IMR-90 (cell line): ENCODE data around the gene FREM3. TPM values are rescaled to one million over a fixed set of nuclear protein-coding genes. Genes with fewer than 3 reads are reported as not detected.

ENCODE experiments used
- ATAC-seq: fragments of 200-7000 bp; cut with Tn5 transposase; 2 replicates; pipeline ENCODE4 v1.9.1; 2020; ENCODE audit warnings: low read depth, mild to moderate bottlenecking, moderate library complexity
- BruUV-seq: library from RNA; stranded (reverse); fragments of 400-500 nt; replicated peaks from 2 replicates; lab custom pipeline; 2021; lab: Mats Ljungman, UMichigan
- CTCF ChIA-PET: fragments of 300-600 bp; formaldehyde crosslinking; extraction: SDS; loops from one replicate; lab custom pipeline; 2021; ENCODE audit warnings: antibody characterized with exemption; lab: Yijun Ruan, JAX
- POLR2A ChIA-PET: fragments of 300-600 bp; sonication (Branson Sonifier 250); formaldehyde crosslinking; loops from one replicate; lab custom pipeline; 2022; ENCODE audit warnings: antibody characterized with exemption; ENCODE audit not compliant: unreplicated experiment; lab: Charles Lee
- DNase-seq: peaks from one replicate; pipeline ENCODE4 v3.0.0; 2013
- H2AFZ ChIP-seq: replicated peaks from 2 replicates; pipeline ENCODE3; 2013; ENCODE audit warnings: low read length, mild to moderate bottlenecking; ENCODE audit not compliant: poor library complexity
- H2AK5ac ChIP-seq: 2 replicates; pipeline ENCODE4 v1.6.1; 2013; ENCODE audit warnings: low read depth, low read length, inconsistent platforms
- H2AK9ac ChIP-seq: replicated peaks from 2 replicates; pipeline ENCODE3; 2013; ENCODE audit warnings: mild to moderate bottlenecking, low read depth, low read length, moderate library complexity; ENCODE audit not compliant: poor library complexity
- H2BK120ac ChIP-seq: 2 replicates; pipeline ENCODE4 v1.6.1; 2013; ENCODE audit warnings: low read depth, low read length, inconsistent platforms
- H2BK15ac ChIP-seq: 3 replicates; pipeline ENCODE4 v1.6.1; 2013; ENCODE audit warnings: low read depth, low read length, inconsistent platforms
- H2BK20ac ChIP-seq: 2 replicates; pipeline ENCODE4 v1.6.1; 2013; ENCODE audit warnings: low read depth, mild to moderate bottlenecking, inconsistent platforms, low read length, moderate library complexity
- H2BK5ac ChIP-seq: 2 replicates; pipeline ENCODE4 v1.6.1; 2013; ENCODE audit warnings: mild to moderate bottlenecking, low read depth, low read length, inconsistent platforms; ENCODE audit not compliant: poor library complexity, severe bottlenecking
- H3K14ac ChIP-seq: replicated peaks from 2 replicates; pipeline ENCODE4 v1.6.1; 2013; ENCODE audit warnings: low read depth, low read length, inconsistent platforms
- H3K18ac ChIP-seq: 2 replicates; pipeline ENCODE4 v1.6.1; 2013; ENCODE audit warnings: low read depth, low read length, control low read depth
- H3K23ac ChIP-seq: 2 replicates; pipeline ENCODE4 v1.6.1; 2013; ENCODE audit warnings: low read depth, low read length, inconsistent platforms
- H3K27ac ChIP-seq: 2 replicates; pipeline ENCODE4 v1.5.1; 2013; ENCODE audit warnings: mild to moderate bottlenecking, control low read depth, low read length; ENCODE audit not compliant: insufficient read depth
- H3K27me3 ChIP-seq: 2 replicates; pipeline ENCODE4 v1.6.1; 2013; ENCODE audit warnings: low read length; ENCODE audit not compliant: control insufficient read depth, insufficient read depth
- H3K36me3 ChIP-seq: 2 replicates; pipeline ENCODE4 v1.6.1; 2013; ENCODE audit warnings: low read length, mixed read lengths; ENCODE audit not compliant: control insufficient read depth, insufficient read depth
- H3K4ac ChIP-seq: 2 replicates; pipeline ENCODE4 v1.6.1; 2013; ENCODE audit warnings: low read depth, low read length, inconsistent platforms
- H3K4me1 ChIP-seq: 2 replicates; pipeline ENCODE4 v1.6.1; 2013; ENCODE audit warnings: low read length, mixed read lengths; ENCODE audit not compliant: control insufficient read depth, insufficient read depth
- H3K4me2 ChIP-seq: 2 replicates; pipeline ENCODE4 v1.6.1; 2013; ENCODE audit warnings: low read depth, mild to moderate bottlenecking, control low read depth, low read length, moderate library complexity
- H3K4me3 ChIP-seq: 2 replicates; pipeline ENCODE4 v1.5.1; 2013; ENCODE audit warnings: low read depth, mild to moderate bottlenecking, control low read depth, low read length, moderate library complexity; ENCODE audit not compliant: insufficient read depth
- H3K56ac ChIP-seq: 2 replicates; pipeline ENCODE4 v1.6.1; 2013; ENCODE audit warnings: low read length, inconsistent platforms; ENCODE audit not compliant: insufficient read depth; ENCODE audit errors: extremely low read depth
- H3K79me1 ChIP-seq, 2 experiments: 2 replicates each; pipeline ENCODE4 v1.6.1; 2013; ENCODE audit warnings: low read length in 2 of 2, inconsistent platforms in 1 of 2, low read depth in 1 of 2
- H3K9ac ChIP-seq: 2 replicates; pipeline ENCODE4 v1.6.1; 2013; ENCODE audit warnings: low read depth, low read length, control low read depth
- H3K9me1 ChIP-seq: 2 replicates; pipeline ENCODE4 v1.6.1; 2013; ENCODE audit warnings: low read length, inconsistent platforms; ENCODE audit not compliant: insufficient read depth
- H3K9me3 ChIP-seq: 2 replicates; pipeline ENCODE4 v1.6.1; 2013; ENCODE audit warnings: low read length; ENCODE audit not compliant: control insufficient read depth, insufficient read depth
- H4K20me1 ChIP-seq: 2 replicates; pipeline ENCODE4 v1.6.1; 2013; ENCODE audit warnings: low read length, inconsistent platforms; ENCODE audit not compliant: insufficient read depth
- H4K5ac ChIP-seq: 2 replicates; pipeline ENCODE4 v1.6.1; 2013; ENCODE audit warnings: mild to moderate bottlenecking, low read depth, low read length, control low read depth
- H4K8ac ChIP-seq, 2 experiments: 2 replicates each; pipeline ENCODE4 v1.6.1; 2013; ENCODE audit warnings: low read depth in 2 of 2, low read length in 2 of 2, control low read depth in 1 of 2, inconsistent platforms in 1 of 2
- H4K91ac ChIP-seq: 2 replicates; pipeline ENCODE4 v1.6.1; 2013; ENCODE audit warnings: low read depth, low read length, inconsistent platforms; ENCODE audit not compliant: insufficient read depth
- BHLHE40 ChIP-seq: fragments of 150-350 bp; IDR thresholded peaks from 2 replicates; pipeline ENCODE4 v1.6.1; 2016; ENCODE audit warnings: mild to moderate bottlenecking, low read depth, low read length
- CEBPB ChIP-seq: IDR thresholded peaks from 2 replicates; pipeline ENCODE4 v1.6.1; 2012; ENCODE audit warnings: low read depth, low read length, improper control_type of control experiment
- CHD1 ChIP-seq: IDR thresholded peaks from 2 replicates; pipeline ENCODE4 v1.6.1; 2012; ENCODE audit warnings: low read depth, low read length, improper control_type of control experiment
- CTCF ChIP-seq: conservative IDR thresholded peaks from 2 replicates; pipeline ENCODE4 v1.5.1; 2012; ENCODE audit warnings: mild to moderate bottlenecking, low read depth, low read length, improper control_type of control experiment
- ELK1 ChIP-seq: fragments of 150-350 bp; IDR thresholded peaks from 2 replicates; pipeline ENCODE4 v1.6.1; 2016; ENCODE audit warnings: low read depth, mild to moderate bottlenecking, low read length, moderate library complexity, borderline replicate concordance
- FOS ChIP-seq: fragments of 150-350 bp; IDR thresholded peaks from 2 replicates; pipeline ENCODE4 v1.6.1; 2016; ENCODE audit warnings: low read depth, low read length
- MAZ ChIP-seq: IDR thresholded peaks from 2 replicates; pipeline ENCODE4 v1.6.1; 2012; ENCODE audit warnings: low read depth, mild to moderate bottlenecking, low read length, improper control_type of control experiment, moderate library complexity, borderline replicate concordance
- MXI1 ChIP-seq: IDR thresholded peaks from 2 replicates; pipeline ENCODE4 v1.6.1; 2012; ENCODE audit warnings: low read depth, mild to moderate bottlenecking, low read length, moderate library complexity, borderline replicate concordance
- POLR2A ChIP-seq: IDR thresholded peaks from 2 replicates; pipeline ENCODE4 v1.6.1; 2012; ENCODE audit warnings: mild to moderate bottlenecking, low read depth, low read length
- RAD21 ChIP-seq: IDR thresholded peaks from 2 replicates; pipeline ENCODE4 v1.6.1; 2012; ENCODE audit warnings: low read length, improper control_type of control experiment
- RCOR1 ChIP-seq: IDR thresholded peaks from 2 replicates; pipeline ENCODE4 v1.6.1; 2012; ENCODE audit warnings: mild to moderate bottlenecking, low read length, improper control_type of control experiment; ENCODE audit not compliant: insufficient replicate concordance
- RFX5 ChIP-seq: IDR thresholded peaks from 2 replicates; pipeline ENCODE4 v1.8.0; 2012; ENCODE audit warnings: low read depth, mild to moderate bottlenecking, low read length, moderate library complexity
- USF2 ChIP-seq: fragments of 150-350 bp; IDR thresholded peaks from 2 replicates; pipeline ENCODE4 v1.6.1; 2017; ENCODE audit warnings: mild to moderate bottlenecking, antibody characterized with exemption, low read length, low read depth
- WGBS, 2 experiments: methylation state at CpG; one replicate each; pipeline versions ENCODE4 v1.1.5 to v1.1.7; 2013; ENCODE audit warnings: missing lambda C conversion rate in 2 of 2; ENCODE audit not compliant: insufficient read length in 1 of 2; ENCODE audit errors: extremely low coverage in 2 of 2; 5-methylcytosine and 5-hydroxymethylcytosine counted together
- dilution Hi-C: fragments of 300-500 bp; cut with HindIII; formaldehyde crosslinking; loops from one replicate; pipeline ENCODE4 v1.14.3; 2018; ENCODE audit warnings: low sequenced_read_pairs; ENCODE audit not compliant: unreplicated experiment
- in situ Hi-C: fragments of 300-500 bp; cut with MboI; formaldehyde crosslinking; loops from 3 replicates; pipeline ENCODE4 v1.14.3; 2019; ENCODE audit warnings: low sequenced_read_pairs, inconsistent platforms, mixed read lengths
- intact Hi-C: fragments of 100-400 bp; cut with micrococcal nuclease; formaldehyde crosslinking; loops from 2 replicates; pipeline ENCODE4 v1.10.0; 2022
- polyA plus RNA-seq, 3 experiments: library from polyadenylated mRNA; depleted of rRNA; stranded (reverse); fragments of >200 nt; gene quantifications; 2 replicates each; pipeline ENCODE4 v1.2.3, GENCODE V29; 2012; ENCODE audit warnings: low replicate concordance in 1 of 3
- total RNA-seq: library from RNA; depleted of rRNA; stranded (reverse); fragments of >200 nt; gene quantifications from 2 replicates; pipeline ENCODE4 v1.2.3, GENCODE V29; 2012

Gene FREM3
- total and polyA plus RNA-seq, 2 of the 4 experiments (the other 2 are of a cell fraction), result not detected

GRCh38 chr4:143558823-143559756, 141.4 kb downstream of the FREM3 start:
- intact Hi-C loops, result no loop called here
- H4K20me1 ChIP-seq, result no peaks in the 10 kb centered on the region
- TF ChIP-seq CTCF, result 0 out of 2 replicates have a peak, but pooled peaks have one; percentile 3
- TF ChIP-seq ELK1, result no peak
- no peak for TF ChIP-seq RFX5
- TF ChIP-seq MXI1, result 0 out of 2 replicates have a peak, but pooled peaks have one; percentile 39
- TF ChIP-seq CEBPB, result no peak
- TF ChIP-seq BHLHE40, result no peak
- TF ChIP-seq RAD21, result no peak
- TF ChIP-seq FOS, result no peak
- no peak for TF ChIP-seq MAZ
- TF ChIP-seq USF2, result no peak
- TF ChIP-seq CHD1, result no peak
- TF ChIP-seq POLR2A, result no peak
- TF ChIP-seq RCOR1, result no peak

More at GRCh38 chr4:143558823-143559756, 141.4 kb downstream of the FREM3 start:
- Histone ChIP-seq H3K4me1 (no peaks in the 10 kb centered on the region), H3K36me3 (peaks cover 6% of the 10 kb centered on the region), H3K9me1 (peaks cover 5% of the 10 kb centered on the region), H2BK15ac (no peak overlapping the region), H3K56ac (no peak overlapping the region; the same call in 1 of the 2 replicates), H2AK9ac (peak overlapping the region; percentile 87), H4K8ac (peak overlapping the region; percentile 59 to 90), H3K27me3 (no peaks in the 10 kb centered on the region), H2AK5ac (peak overlapping the region; percentile 26; the same call in 1 of the 2 replicates), H3K9ac (peak overlapping the region; percentile 49; the same call in 1 of the 2 replicates), H2BK120ac (peak overlapping the region; percentile 48; the same call in 1 of the 2 replicates), H3K18ac (no peak overlapping the region; the same call in 1 of the 2 replicates), H4K5ac (peak overlapping the region; percentile 71), H3K4me3 (peak overlapping the region; percentile 48), H3K4me2 (peak overlapping the region; percentile 77), H2AFZ (peak overlapping the region; percentile 91), H3K23ac (peak overlapping the region; percentile 87), H3K14ac (peak overlapping the region; percentile 59), H2BK5ac (no peak overlapping the region), H3K27ac (no peak overlapping the region), H3K9me3 (no peaks in the 10 kb centered on the region), H4K91ac (peak overlapping the region; percentile 23; the same call in 1 of the 2 replicates), H2BK20ac (no peak overlapping the region), H3K4ac (peak overlapping the region; percentile 60), H3K79me1 (no peaks in the 10 kb centered on the region)
- 4% methylated on average over 20 of the region's 57 CpGs; no CpG with 5 or more reads in 1 of the 2 experiments for WGBS, 2 experiments
- CTCF ChIA-PET, result interaction anchor here (1.5 kb wide), 1 partner anchor 28 kb away, joined by 3 read pairs; no protein-coding TSS in a partner anchor
- in situ Hi-C loops, result no loop called here
- DNase-seq (peak; percentile 20), ATAC-seq (peak; percentile 93)
- dilution Hi-C loops, result no loop called here
- BruUV-seq, result no TSS peak
- POLR2A ChIA-PET, result no interaction called here
